PC-3 (cell line): ENCODE data around the gene BPIFB2.

Source experiments
- EZH2 ChIP-seq: fragments of 300-600 bp; sonication (generic); IDR thresholded peaks from one replicate; pipeline ENCODE4 v1.6.1; 2017; ENCODE audit warnings: antibody characterized with exemption, mild to moderate bottlenecking, low read length; ENCODE audit not compliant: unreplicated experiment
- EZH2phosphoT487 ChIP-seq: fragments of 300-600 bp; sonication (generic); IDR thresholded peaks from 2 replicates; pipeline ENCODE4 v1.6.1; 2018; ENCODE audit warnings: mild to moderate bottlenecking, antibody characterized with exemption, low read length, borderline replicate concordance
- TF ChIP-seq, protein P1 (sequence below): fragments of 300-600 bp; sonication (generic); conservative IDR thresholded peaks from 2 replicates; pipeline ENCODE4 v1.5.1; 2017; ENCODE audit warnings: antibody characterized with exemption, low read depth, mild to moderate bottlenecking, low read length

DNA sequence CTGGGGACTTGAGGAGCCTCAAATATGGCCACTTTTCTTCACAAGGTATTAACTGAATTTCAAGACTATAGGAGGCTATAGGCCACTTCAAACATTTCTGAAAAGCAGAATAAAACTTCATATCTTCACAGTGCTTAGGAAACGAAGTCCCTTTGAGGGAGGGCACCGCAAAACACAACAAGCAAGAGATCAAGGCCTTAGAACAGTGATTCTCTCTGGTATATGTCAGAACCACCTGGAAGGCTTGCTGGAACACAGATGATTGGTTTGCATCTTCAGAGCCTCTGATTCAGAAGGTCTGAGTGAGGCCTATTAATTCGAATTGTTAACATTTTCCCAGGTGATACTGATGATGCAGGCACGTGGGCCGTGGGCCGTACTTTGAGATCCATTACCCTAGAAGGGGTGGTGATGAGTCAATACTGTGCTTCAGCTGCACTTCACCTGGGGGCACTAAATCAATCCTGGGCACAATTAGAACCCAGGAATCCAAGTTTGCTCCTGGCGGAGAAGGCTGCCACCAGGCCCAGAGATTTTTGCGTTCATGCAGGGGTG, 13.9 kb upstream of the BPIFB2 start:
- TF ChIP-seq, protein P1, sequence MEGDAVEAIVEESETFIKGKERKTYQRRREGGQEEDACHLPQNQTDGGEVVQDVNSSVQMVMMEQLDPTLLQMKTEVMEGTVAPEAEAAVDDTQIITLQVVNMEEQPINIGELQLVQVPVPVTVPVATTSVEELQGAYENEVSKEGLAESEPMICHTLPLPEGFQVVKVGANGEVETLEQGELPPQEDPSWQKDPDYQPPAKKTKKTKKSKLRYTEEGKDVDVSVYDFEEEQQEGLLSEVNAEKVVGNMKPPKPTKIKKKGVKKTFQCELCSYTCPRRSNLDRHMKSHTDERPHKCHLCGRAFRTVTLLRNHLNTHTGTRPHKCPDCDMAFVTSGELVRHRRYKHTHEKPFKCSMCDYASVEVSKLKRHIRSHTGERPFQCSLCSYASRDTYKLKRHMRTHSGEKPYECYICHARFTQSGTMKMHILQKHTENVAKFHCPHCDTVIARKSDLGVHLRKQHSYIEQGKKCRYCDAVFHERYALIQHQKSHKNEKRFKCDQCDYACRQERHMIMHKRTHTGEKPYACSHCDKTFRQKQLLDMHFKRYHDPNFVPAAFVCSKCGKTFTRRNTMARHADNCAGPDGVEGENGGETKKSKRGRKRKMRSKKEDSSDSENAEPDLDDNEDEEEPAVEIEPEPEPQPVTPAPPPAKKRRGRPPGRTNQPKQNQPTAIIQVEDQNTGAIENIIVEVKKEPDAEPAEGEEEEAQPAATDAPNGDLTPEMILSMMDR: no peak
- no peak for TF ChIP-seq EZH2phosphoT487
- no peak for TF ChIP-seq EZH2
